K562 (cell line): ENCODE measurements around the gene CTF1.

ENCODE experiments used
- FOXP1 ChIP-seq: sonication (generic); formaldehyde crosslinking; IDR thresholded peaks from 2 replicates; pipeline ENCODE4 v1.8.0; 2022; ENCODE audit warnings: mild to moderate bottlenecking, missing genetic modification reagents
- NBN ChIP-seq: fragments of 450-650 bp; IDR thresholded peaks from 2 replicates; pipeline ENCODE4 v1.6.1; 2016; ENCODE audit warnings: low read depth, mild to moderate bottlenecking
- TF ChIP-seq, protein P1 (sequence below), 2 experiments: fragments of 450-650 bp; IDR thresholded peaks; 2 replicates each; pipeline ENCODE4 v1.6.1; 2018; ENCODE audit warnings: mild to moderate bottlenecking in 2 of 2, low read depth in 1 of 2; ENCODE audit not compliant: partially characterized antibody in 2 of 2

DNA sequence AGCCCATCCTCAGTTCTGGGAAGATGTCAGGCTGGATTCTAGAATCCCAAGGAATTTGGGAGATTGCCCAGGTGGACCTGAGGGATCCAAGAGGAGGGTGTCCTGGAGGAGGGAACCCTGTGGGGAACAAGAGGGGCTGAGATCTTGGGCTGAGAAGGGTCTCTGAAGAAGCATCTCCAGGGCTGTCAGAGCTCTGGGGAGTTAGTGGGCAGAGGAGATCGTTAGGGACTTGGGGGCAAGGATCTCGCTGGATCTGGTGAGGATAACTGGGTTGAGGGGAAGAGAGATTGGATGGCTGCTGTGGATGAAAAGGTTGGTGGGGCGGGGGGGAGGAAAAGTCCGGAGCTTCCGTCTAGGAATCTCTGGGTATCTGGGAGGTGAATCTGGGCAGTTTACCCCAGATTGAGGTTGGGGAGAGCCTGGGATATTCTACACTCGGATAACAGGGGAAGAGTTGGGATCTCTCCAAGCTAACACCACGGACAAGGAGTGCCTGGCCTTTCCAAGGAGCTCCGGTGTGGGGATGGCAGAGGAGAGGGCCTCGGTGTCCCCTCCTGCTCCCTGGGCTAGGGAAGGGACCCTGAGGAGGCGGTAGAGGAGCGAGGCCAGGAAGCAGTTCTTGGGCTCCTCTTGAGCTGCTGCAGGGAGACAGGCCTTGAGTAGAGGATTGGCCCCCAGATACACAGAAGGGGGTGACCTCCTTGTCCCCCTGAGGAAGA is 28.7 kb downstream of the CTF1 start:
- no peak for TF ChIP-seq NBN
- TF ChIP-seq, protein P1, sequence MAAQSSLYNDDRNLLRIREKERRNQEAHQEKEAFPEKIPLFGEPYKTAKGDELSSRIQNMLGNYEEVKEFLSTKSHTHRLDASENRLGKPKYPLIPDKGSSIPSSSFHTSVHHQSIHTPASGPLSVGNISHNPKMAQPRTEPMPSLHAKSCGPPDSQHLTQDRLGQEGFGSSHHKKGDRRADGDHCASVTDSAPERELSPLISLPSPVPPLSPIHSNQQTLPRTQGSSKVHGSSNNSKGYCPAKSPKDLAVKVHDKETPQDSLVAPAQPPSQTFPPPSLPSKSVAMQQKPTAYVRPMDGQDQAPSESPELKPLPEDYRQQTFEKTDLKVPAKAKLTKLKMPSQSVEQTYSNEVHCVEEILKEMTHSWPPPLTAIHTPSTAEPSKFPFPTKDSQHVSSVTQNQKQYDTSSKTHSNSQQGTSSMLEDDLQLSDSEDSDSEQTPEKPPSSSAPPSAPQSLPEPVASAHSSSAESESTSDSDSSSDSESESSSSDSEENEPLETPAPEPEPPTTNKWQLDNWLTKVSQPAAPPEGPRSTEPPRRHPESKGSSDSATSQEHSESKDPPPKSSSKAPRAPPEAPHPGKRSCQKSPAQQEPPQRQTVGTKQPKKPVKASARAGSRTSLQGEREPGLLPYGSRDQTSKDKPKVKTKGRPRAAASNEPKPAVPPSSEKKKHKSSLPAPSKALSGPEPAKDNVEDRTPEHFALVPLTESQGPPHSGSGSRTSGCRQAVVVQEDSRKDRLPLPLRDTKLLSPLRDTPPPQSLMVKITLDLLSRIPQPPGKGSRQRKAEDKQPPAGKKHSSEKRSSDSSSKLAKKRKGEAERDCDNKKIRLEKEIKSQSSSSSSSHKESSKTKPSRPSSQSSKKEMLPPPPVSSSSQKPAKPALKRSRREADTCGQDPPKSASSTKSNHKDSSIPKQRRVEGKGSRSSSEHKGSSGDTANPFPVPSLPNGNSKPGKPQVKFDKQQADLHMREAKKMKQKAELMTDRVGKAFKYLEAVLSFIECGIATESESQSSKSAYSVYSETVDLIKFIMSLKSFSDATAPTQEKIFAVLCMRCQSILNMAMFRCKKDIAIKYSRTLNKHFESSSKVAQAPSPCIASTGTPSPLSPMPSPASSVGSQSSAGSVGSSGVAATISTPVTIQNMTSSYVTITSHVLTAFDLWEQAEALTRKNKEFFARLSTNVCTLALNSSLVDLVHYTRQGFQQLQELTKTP (IDR thresholded peaks at IDR 0.05; ENCODE audit: low read depth in 1 of 2, partially characterized antibody in 2 of 2) = no peak
- TF ChIP-seq FOXP1 = no peak
